Naive thymus-derived CD4-positive, alpha-beta T cell (primary cell): ENCODE measurements around the gene RNF152. TPM values are rescaled to one million over a fixed set of nuclear protein-coding genes. Genes with fewer than 3 reads are reported as not detected.

Experiments
- ATAC-seq: fragments of 150-1000 bp; cut with Tn5 transposase; 2 replicates; pipeline ENCODE4 v1.10.0; 2021; ENCODE audit warnings: mild to moderate bottlenecking, moderate library complexity
- CTCF ChIA-PET: fragments of 350-600 bp; sonication (Branson Sonifier 250); formaldehyde crosslinking; loops from one replicate; lab custom pipeline; 2021; ENCODE audit warnings: antibody characterized with exemption; lab: Charles Lee
- POLR2A ChIA-PET: fragments of 350-600 bp; sonication (Branson Sonifier 250); formaldehyde crosslinking; loops from one replicate; lab custom pipeline; 2021; ENCODE audit warnings: antibody characterized with exemption, inconsistent platforms; lab: Charles Lee
- DNase-seq, 9 donors: peaks; one replicate each; pipeline versions ENCODE4 v3.0.0 to v3.0.0-alpha.2; 2020 to 2022; ENCODE audit warnings: mixed read lengths in 1 of 9
- H3K27ac ChIP-seq: one replicate; pipeline ENCODE4 v1.7.0; 2013; ENCODE audit warnings: mild to moderate bottlenecking, low read depth, low read length, moderate library complexity
- H3K27me3 ChIP-seq, 2 donors: one replicate each; pipeline ENCODE4 v1.7.0; 2013; ENCODE audit warnings: low read length in 2 of 2, mild to moderate bottlenecking in 2 of 2, moderate library complexity in 2 of 2; ENCODE audit not compliant: control insufficient read depth in 2 of 2, insufficient read depth in 2 of 2
- H3K36me3 ChIP-seq, 3 experiments: 1 replicate in 2 of 3; 2 replicates in 1 of 3; pipeline ENCODE4 v1.7.0; 2013; ENCODE audit warnings: low read length in 3 of 3, mild to moderate bottlenecking in 3 of 3, moderate library complexity in 1 of 3; ENCODE audit not compliant: insufficient read depth in 3 of 3, control insufficient read depth in 2 of 3
- H3K4me1 ChIP-seq, 2 donors: one replicate each; pipeline ENCODE4 v1.7.0; 2013; ENCODE audit warnings: low read length in 2 of 2, mild to moderate bottlenecking in 2 of 2, moderate library complexity in 1 of 2; ENCODE audit not compliant: control insufficient read depth in 2 of 2, insufficient read depth in 2 of 2
- H3K4me3 ChIP-seq: 2 replicates; pipeline ENCODE4 v1.7.0; 2013; ENCODE audit warnings: mild to moderate bottlenecking, low read length
- H3K9me3 ChIP-seq, 3 experiments: 1 replicate in 2 of 3; 2 replicates in 1 of 3; pipeline ENCODE4 v1.7.0; 2013; ENCODE audit warnings: low read length in 3 of 3; ENCODE audit not compliant: control insufficient read depth in 2 of 3
- H3K27ac Mint-ChIP-seq, 9 donors: one replicate each; pipeline ENCODE4 v1.8.0; 2020 to 2022; ENCODE audit warnings: mixed read lengths in 9 of 9, mild to moderate bottlenecking in 8 of 9, moderate library complexity in 5 of 9, inconsistent platforms in 2 of 9
- H3K27me3 Mint-ChIP-seq, 5 donors: one replicate each; pipeline ENCODE4 v1.8.0; 2021 to 2022; ENCODE audit warnings: mixed read lengths in 5 of 5, mild to moderate bottlenecking in 1 of 5
- H3K36me3 Mint-ChIP-seq, 5 donors: one replicate each; pipeline ENCODE4 v1.8.0; 2020 to 2022; ENCODE audit warnings: mixed read lengths in 5 of 5, mild to moderate bottlenecking in 3 of 5, inconsistent platforms in 1 of 5
- H3K4me1 Mint-ChIP-seq, 7 donors: one replicate each; pipeline ENCODE4 v1.8.0; 2020 to 2022; ENCODE audit warnings: mixed read lengths in 7 of 7, mild to moderate bottlenecking in 3 of 7, inconsistent platforms in 1 of 7
- H3K4me3 Mint-ChIP-seq, 10 donors: one replicate each; pipeline ENCODE4 v1.8.0; 2020 to 2022; ENCODE audit warnings: mild to moderate bottlenecking in 10 of 10, mixed read lengths in 10 of 10, moderate library complexity in 6 of 10, inconsistent platforms in 2 of 10
- H3K9me3 Mint-ChIP-seq, 11 donors: one replicate each; pipeline ENCODE4 v1.8.0; 2020 to 2022; ENCODE audit warnings: mixed read lengths in 11 of 11, mild to moderate bottlenecking in 4 of 11, inconsistent platforms in 1 of 11, moderate library complexity in 1 of 11
- intact Hi-C, 2 donors: fragments of 100-400 bp; cut with micrococcal nuclease; formaldehyde crosslinking; loops; one replicate each; pipeline ENCODE4 v1.15.1; 2023
- polyA plus RNA-seq, 2 donors: library from polyadenylated mRNA; unstranded; fragments of 300-500 nt; fragmentation: Illumina TruSeq; gene quantifications; one replicate each; pipeline ENCODE4 v1.2.3, GENCODE V29; 2021
- total RNA-seq, 6 experiments: library from RNA in 5 of 6; stranded (reverse) in 5 of 6; gene quantifications; 1 replicate in 5 of 6; 2 replicates in 1 of 6; pipeline ENCODE4 v1.2.3 and lab custom pipeline; 2021 to 2026

Gene RNF152
- total and polyA plus RNA-seq, 7 experiments from 2014 or later = 0.08 to 1.9 (median 1.7) TPM; not detected in 4

- no peaks in the 10 kb centered on the region for H3K27me3 ChIP-seq
- Mint-ChIP-seq H3K4me3 (no peak overlapping the region), H3K9me3 (peaks cover 0 to 2% (median 0%) of the 10 kb centered on the region in 11 donors), H3K27me3 (peaks cover 9 to 18% (median 9%) of the 10 kb centered on the region in 5 donors), H3K4me1 (no peaks in the 10 kb centered on the region), H3K36me3 (no peaks in the 10 kb centered on the region), H3K27ac (no peak overlapping the region)
- intact Hi-C loops = no loop called here
- ATAC-seq (no peak), DNase-seq (no peak)
- CTCF ChIA-PET = interaction anchor here (0.6 kb wide), 1 partner anchor 136 kb away, joined by 4 read pairs; no protein-coding TSS in a partner anchor
- no peaks in the 10 kb centered on the region for H3K9me3 ChIP-seq
- no peak overlapping the region for H3K4me3 ChIP-seq
- no peak overlapping the region for H3K27ac ChIP-seq
- POLR2A ChIA-PET = no interaction called here
- no peaks in the 10 kb centered on the region for H3K4me1 ChIP-seq
- no peaks in the 10 kb centered on the region for H3K36me3 ChIP-seq
Observed at GRCh38 chr18:61883547-61883946, 9.3 kb downstream of the RNF152 start.

- Mint-ChIP-seq H3K27me3 (peaks cover 9 to 20% (median 9%) of the 10 kb centered on the region in 5 donors), H3K27ac (no peak overlapping the region), H3K4me3 (no peak overlapping the region), H3K36me3 (no peaks in the 10 kb centered on the region), H3K9me3 (no peaks in the 10 kb centered on the region), H3K4me1 (no peaks in the 10 kb centered on the region)
- intact Hi-C loops = no loop called here
- H3K4me1 ChIP-seq = no peaks in the 10 kb centered on the region
- CTCF ChIA-PET = interaction anchor here (0.9 kb wide), 1 partner anchor 18 kb away, joined by 3 read pairs; no protein-coding TSS in a partner anchor
- H3K9me3 ChIP-seq = no peaks in the 10 kb centered on the region
- no peaks in the 10 kb centered on the region for H3K27me3 ChIP-seq
- DNase-seq (no peak), ATAC-seq (no peak)
- no peaks in the 10 kb centered on the region for H3K36me3 ChIP-seq
- no peak overlapping the region for H3K4me3 ChIP-seq
- H3K27ac ChIP-seq = no peak overlapping the region
- POLR2A ChIA-PET = no interaction called here
Observed at GRCh38 chr18:61882296-61883004, 10.4 kb downstream of the RNF152 start.

- H3K36me3 ChIP-seq = no peaks in the 10 kb centered on the region
- H3K4me3 ChIP-seq = no peak overlapping the region
- no peaks in the 10 kb centered on the region for H3K4me1 ChIP-seq
- H3K27me3 Mint-ChIP-seq = peaks cover 9 to 19% (median 17%) of the 10 kb centered on the region in 5 donors
- no peak overlapping the region for H3K27ac Mint-ChIP-seq
- intact Hi-C loops = no loop called here
- ATAC-seq (no peak), DNase-seq (no peak)
- no peak overlapping the region for H3K4me3 Mint-ChIP-seq
- no peak overlapping the region for H3K27ac ChIP-seq
- no peaks in the 10 kb centered on the region for H3K4me1 Mint-ChIP-seq
- H3K9me3 Mint-ChIP-seq = no peaks in the 10 kb centered on the region
- no peaks in the 10 kb centered on the region for H3K36me3 Mint-ChIP-seq
- no peaks in the 10 kb centered on the region for H3K27me3 ChIP-seq
- ChIA-PET CTCF (no interaction called here), POLR2A (no interaction called here)
- no peaks in the 10 kb centered on the region for H3K9me3 ChIP-seq
Observed at GRCh38 chr18:61876899-61877298, 15.9 kb downstream of the RNF152 start.

GRCh38 chr18:61870151-61870550 lies 22.7 kb downstream of the RNF152 start:
- Mint-ChIP-seq H3K9me3 (no peaks in the 10 kb centered on the region), H3K4me1 (no peaks in the 10 kb centered on the region), H3K4me3 (no peak overlapping the region), H3K27me3 (no peaks in the 10 kb centered on the region), H3K27ac (no peak overlapping the region), H3K36me3 (no peaks in the 10 kb centered on the region)
- Histone ChIP-seq H3K27me3 (no peaks in the 10 kb centered on the region), H3K9me3 (no peaks in the 10 kb centered on the region), H3K4me1 (no peaks in the 10 kb centered on the region), H3K4me3 (no peak overlapping the region), H3K27ac (no peak overlapping the region), H3K36me3 (no peaks in the 10 kb centered on the region)
- POLR2A ChIA-PET = no interaction called here
- intact Hi-C loops = no loop called here
- ATAC-seq (no peak), DNase-seq (no peak)
- CTCF ChIA-PET = no interaction called here

GRCh38 chr18:61869636-61870035 lies 23.2 kb downstream of the RNF152 start:
- H3K27ac Mint-ChIP-seq = no peak overlapping the region
- H3K27me3 ChIP-seq = no peaks in the 10 kb centered on the region
- no peaks in the 10 kb centered on the region for H3K36me3 ChIP-seq
- ATAC-seq (no peak), DNase-seq (no peak)
- no peaks in the 10 kb centered on the region for H3K9me3 ChIP-seq
- H3K4me3 Mint-ChIP-seq = no peak overlapping the region
- no peaks in the 10 kb centered on the region for H3K27me3 Mint-ChIP-seq
- H3K9me3 Mint-ChIP-seq = no peaks in the 10 kb centered on the region
- ChIA-PET POLR2A (no interaction called here), CTCF (no interaction called here)
- H3K27ac ChIP-seq = no peak overlapping the region
- H3K4me1 ChIP-seq = no peaks in the 10 kb centered on the region
- H3K36me3 Mint-ChIP-seq = no peaks in the 10 kb centered on the region
- no peak overlapping the region for H3K4me3 ChIP-seq
- intact Hi-C loops = no loop called here
- no peaks in the 10 kb centered on the region for H3K4me1 Mint-ChIP-seq

GRCh38 chr18:61865466-61866175 lies 27.2 kb downstream of the RNF152 start:
- intact Hi-C loops = no loop called here

More at GRCh38 chr18:61865466-61866175, 27.2 kb downstream of the RNF152 start:
- Mint-ChIP-seq H3K27ac (no peak overlapping the region), H3K9me3 (no peaks in the 10 kb centered on the region), H3K4me1 (no peaks in the 10 kb centered on the region), H3K27me3 (peaks cover 0 to 5% (median 0%) of the 10 kb centered on the region in 5 donors), H3K36me3 (no peaks in the 10 kb centered on the region), H3K4me3 (no peak overlapping the region)
- Histone ChIP-seq H3K27ac (no peak overlapping the region), H3K9me3 (no peaks in the 10 kb centered on the region), H3K4me1 (no peaks in the 10 kb centered on the region), H3K27me3 (no peaks in the 10 kb centered on the region), H3K36me3 (no peaks in the 10 kb centered on the region), H3K4me3 (no peak overlapping the region)
- DNase-seq (no peak), ATAC-seq (no peak)
- POLR2A ChIA-PET = interaction anchor here (1.0 kb wide), 1 partner anchor 11 kb away, joined by 3 read pairs; no protein-coding TSS in a partner anchor
- CTCF ChIA-PET = no interaction called here
